Karpas-422 (cell line): ENCODE data around the gene NOTCH1. TPM values are rescaled to one million over a fixed set of nuclear protein-coding genes. Genes with fewer than 3 reads are reported as not detected.

Experiments
- DNase-seq: peaks from one replicate; pipeline ENCODE4 v3.0.0-alpha.2; 2015
- H2AFZ ChIP-seq: fragments of 200-600 bp; sonication (generic); 2 replicates; pipeline ENCODE4 v1.6.1; 2014; ENCODE audit warnings: antibody characterized with exemption, low read length, mixed read lengths
- H3K27ac ChIP-seq: fragments of 200-600 bp; sonication (generic); 2 replicates; pipeline ENCODE4 v1.5.1; 2014; ENCODE audit warnings: mild to moderate bottlenecking, low read length, moderate library complexity
- H3K27me3 ChIP-seq: fragments of 200-600 bp; sonication (generic); 2 replicates; pipeline ENCODE4 v1.6.1; 2014; ENCODE audit warnings: low read length, mixed read lengths
- H3K36me3 ChIP-seq: fragments of 200-600 bp; sonication (generic); 2 replicates; pipeline ENCODE4 v1.6.1; 2014; ENCODE audit warnings: low read length, mixed read lengths; ENCODE audit not compliant: insufficient read depth
- H3K4me1 ChIP-seq: fragments of 200-600 bp; sonication (generic); 2 replicates; pipeline ENCODE4 v1.6.1; 2014; ENCODE audit warnings: mild to moderate bottlenecking, low read length, mixed read lengths
- H3K4me2 ChIP-seq: fragments of 200-600 bp; sonication (generic); 2 replicates; pipeline ENCODE4 v1.6.1; 2014; ENCODE audit warnings: low read length, low read depth, mild to moderate bottlenecking; ENCODE audit not compliant: poor library complexity, severe bottlenecking
- H3K4me3 ChIP-seq: fragments of 200-600 bp; sonication (generic); 2 replicates; pipeline ENCODE4 v1.5.1; 2014; ENCODE audit warnings: mild to moderate bottlenecking, antibody characterized with exemption, low read length, mixed read lengths
- H3K79me2 ChIP-seq: fragments of 200-600 bp; sonication (generic); 2 replicates; pipeline ENCODE4 v1.6.1; 2014; ENCODE audit warnings: mild to moderate bottlenecking, low read length, mixed read lengths
- H3K9ac ChIP-seq: fragments of 200-600 bp; sonication (generic); 2 replicates; pipeline ENCODE4 v1.6.0; 2014; ENCODE audit warnings: low read length
- H3K9me2 ChIP-seq: fragments of 200-600 bp; sonication (generic), shearing (Covaris generic); replicated peaks from 2 replicates; pipeline ENCODE4 v1.6.0; 2014; ENCODE audit warnings: mild to moderate bottlenecking, low read length, moderate library complexity; ENCODE audit not compliant: insufficient read depth
- H3K9me3 ChIP-seq: fragments of 300-700, 200-600 bp; sonication (generic); 2 replicates; pipeline ENCODE4 v1.6.1; 2014; ENCODE audit warnings: low read length, mixed read lengths
- H4K20me1 ChIP-seq: fragments of 200-600 bp; sonication (generic); 2 replicates; pipeline ENCODE4 v1.6.1; 2014; ENCODE audit warnings: mild to moderate bottlenecking, antibody characterized with exemption, low read length, low read depth; ENCODE audit not compliant: insufficient read depth
- total RNA-seq: library from RNA; depleted of rRNA; stranded (reverse); fragments of >200 nt; shearing (Covaris generic); gene quantifications from 2 replicates; pipeline ENCODE4 v1.2.3, GENCODE V29; 2014; ENCODE audit warnings: low replicate concordance

Gene NOTCH1
- total RNA-seq, 1 experiment from 2014 or later, result 15.0 TPM

GRCh38 chr9:136572828-136573625 is 27.2 kb upstream of the NOTCH1 start:
- H4K20me1 ChIP-seq, result no peaks in the 10 kb centered on the region
- no peaks in the 10 kb centered on the region for H3K4me1 ChIP-seq
- H3K9ac ChIP-seq, result no peak overlapping the region
- no peaks in the 10 kb centered on the region for H3K9me2 ChIP-seq
- DNase-seq, result no peak
- no peak overlapping the region for H3K27ac ChIP-seq
- H2AFZ ChIP-seq, result no peak overlapping the region
- no peak overlapping the region for H3K4me2 ChIP-seq
- H3K27me3 ChIP-seq, result no peaks in the 10 kb centered on the region
- H3K79me2 ChIP-seq, result no peaks in the 10 kb centered on the region
- H3K9me3 ChIP-seq, result no peaks in the 10 kb centered on the region
- no peak overlapping the region for H3K4me3 ChIP-seq
- no peaks in the 10 kb centered on the region for H3K36me3 ChIP-seq

- H3K9me2 ChIP-seq, result no peaks in the 10 kb centered on the region
- no peaks in the 10 kb centered on the region for H3K9me3 ChIP-seq
- H3K79me2 ChIP-seq, result no peaks in the 10 kb centered on the region
- no peaks in the 10 kb centered on the region for H3K36me3 ChIP-seq
- no peak overlapping the region for H2AFZ ChIP-seq
- no peak overlapping the region for H3K4me2 ChIP-seq
- H3K27me3 ChIP-seq, result no peaks in the 10 kb centered on the region
- H3K4me1 ChIP-seq, result no peaks in the 10 kb centered on the region
- H3K9ac ChIP-seq, result no peak overlapping the region
- DNase-seq, result no peak
- no peak overlapping the region for H3K4me3 ChIP-seq
- H3K27ac ChIP-seq, result no peak overlapping the region
- no peaks in the 10 kb centered on the region for H4K20me1 ChIP-seq
Observed at GRCh38 chr9:136572003-136572827, 26.4 kb upstream of the NOTCH1 start.

DNA sequence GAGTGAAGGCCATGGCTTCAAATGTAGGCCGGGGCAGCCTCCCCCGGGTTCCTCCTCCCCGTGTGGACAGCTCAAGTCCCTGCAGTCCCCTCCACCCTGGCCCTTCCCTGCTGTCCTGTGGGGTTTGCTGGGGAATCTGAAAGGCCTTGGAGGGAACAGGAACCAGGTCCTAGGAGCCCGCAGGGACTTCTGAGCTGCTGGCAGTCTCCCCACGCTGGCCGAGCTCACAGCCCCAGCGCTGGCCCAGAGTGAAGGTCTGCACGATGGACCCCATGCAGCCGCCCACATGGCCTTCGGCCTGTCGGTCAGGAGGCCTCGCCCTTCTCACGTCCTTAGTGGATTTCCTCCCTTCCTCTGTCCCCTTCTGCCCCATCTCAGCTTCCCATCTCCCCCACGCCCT is 25.7 kb upstream of the NOTCH1 start:
- Histone ChIP-seq H3K9me2 (no peaks in the 10 kb centered on the region), H3K9ac (no peak overlapping the region), H3K9me3 (no peaks in the 10 kb centered on the region), H3K4me3 (no peak overlapping the region), H3K36me3 (no peaks in the 10 kb centered on the region), H3K4me1 (no peaks in the 10 kb centered on the region), H3K27me3 (no peaks in the 10 kb centered on the region), H3K4me2 (no peak overlapping the region), H2AFZ (no peak overlapping the region), H4K20me1 (peaks cover 1% of the 10 kb centered on the region; the same call in 1 of the 2 replicates), H3K79me2 (no peaks in the 10 kb centered on the region), H3K27ac (no peak overlapping the region)
- no peak for DNase-seq

- Histone ChIP-seq H3K36me3 (no peaks in the 10 kb centered on the region), H3K27ac (no peak overlapping the region), H3K27me3 (no peaks in the 10 kb centered on the region), H4K20me1 (peaks cover 2% of the 10 kb centered on the region; the same call in 1 of the 2 replicates), H3K4me1 (no peaks in the 10 kb centered on the region), H3K9ac (no peak overlapping the region), H3K4me2 (no peak overlapping the region), H3K79me2 (no peaks in the 10 kb centered on the region), H2AFZ (no peak overlapping the region), H3K4me3 (no peak overlapping the region), H3K9me2 (no peaks in the 10 kb centered on the region), H3K9me3 (no peaks in the 10 kb centered on the region)
- no peak for DNase-seq
Observed at GRCh38 chr9:136570916-136571315, 25.1 kb upstream of the NOTCH1 start.

- no peaks in the 10 kb centered on the region for H3K9me2 ChIP-seq
- H4K20me1 ChIP-seq, result peaks cover 2% of the 10 kb centered on the region; the same call in 1 of the 2 replicates
- no peaks in the 10 kb centered on the region for H3K36me3 ChIP-seq
- H3K4me3 ChIP-seq, result no peak overlapping the region
- no peaks in the 10 kb centered on the region for H3K9me3 ChIP-seq
- H3K79me2 ChIP-seq, result no peaks in the 10 kb centered on the region
- H2AFZ ChIP-seq, result no peak overlapping the region
- no peak for DNase-seq
- no peak overlapping the region for H3K9ac ChIP-seq
- H3K4me1 ChIP-seq, result no peaks in the 10 kb centered on the region
- no peaks in the 10 kb centered on the region for H3K27me3 ChIP-seq
- H3K27ac ChIP-seq, result no peak overlapping the region
- no peak overlapping the region for H3K4me2 ChIP-seq
Observed at GRCh38 chr9:136570191-136570845, 24.5 kb upstream of the NOTCH1 start.

- Histone ChIP-seq H3K4me2 (no peak overlapping the region), H3K4me3 (no peak overlapping the region), H3K4me1 (no peaks in the 10 kb centered on the region), H3K27me3 (no peaks in the 10 kb centered on the region), H2AFZ (no peak overlapping the region), H3K9ac (no peak overlapping the region), H3K9me3 (no peaks in the 10 kb centered on the region), H3K79me2 (no peaks in the 10 kb centered on the region), H3K27ac (no peak overlapping the region), H3K9me2 (no peaks in the 10 kb centered on the region), H4K20me1 (peaks cover 2% of the 10 kb centered on the region; the same call in 1 of the 2 replicates), H3K36me3 (no peaks in the 10 kb centered on the region)
- no peak for DNase-seq
Observed at GRCh38 chr9:136569526-136570148, 23.8 kb upstream of the NOTCH1 start.

DNA sequence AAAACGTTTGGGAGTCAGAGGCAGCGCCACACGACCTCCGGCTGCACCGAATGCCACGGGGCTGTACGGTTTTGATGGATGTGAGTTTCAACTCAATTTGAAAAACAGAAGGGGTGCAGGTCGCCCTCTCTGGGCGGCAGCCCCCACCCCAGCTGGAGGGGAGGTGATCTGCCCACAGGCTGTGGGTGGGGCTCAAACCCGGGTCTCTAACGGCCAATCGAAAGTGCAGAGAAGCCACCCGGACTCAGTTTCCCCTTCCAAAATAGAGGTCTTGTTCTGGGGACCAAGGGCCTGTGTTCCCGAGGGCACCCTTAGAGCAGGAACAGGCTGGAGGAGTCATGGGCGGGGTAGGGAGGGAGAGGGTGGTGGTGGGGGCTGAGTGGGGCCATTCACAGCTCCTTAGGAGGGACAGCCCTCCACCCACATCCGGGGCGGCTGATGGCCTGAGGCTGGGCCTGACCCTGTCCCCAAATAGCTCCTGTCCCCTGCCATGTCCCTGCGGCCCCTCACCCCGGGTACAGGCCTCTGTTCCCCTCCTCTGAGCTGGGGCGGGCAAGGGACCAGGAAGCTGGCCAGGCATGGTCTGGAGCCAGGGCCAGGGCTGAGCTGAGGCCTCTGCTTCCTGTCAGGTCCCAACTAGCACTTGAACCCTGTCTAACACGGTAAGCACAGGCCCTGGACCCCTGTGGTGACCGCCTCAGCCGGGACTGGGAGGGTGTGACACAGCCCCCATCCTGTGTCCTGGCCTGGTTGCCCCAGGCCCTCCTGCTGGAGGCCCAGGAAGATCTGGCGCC is 22.6 kb upstream of the NOTCH1 start:
- H3K36me3 ChIP-seq, result no peaks in the 10 kb centered on the region
- H4K20me1 ChIP-seq, result peaks cover 2% of the 10 kb centered on the region; the same call in 1 of the 2 replicates
- H3K9me3 ChIP-seq, result no peaks in the 10 kb centered on the region
- no peak for DNase-seq
- no peak overlapping the region for H3K4me3 ChIP-seq
- H3K4me2 ChIP-seq, result no peak overlapping the region
- H3K9ac ChIP-seq, result no peak overlapping the region
- H3K79me2 ChIP-seq, result no peaks in the 10 kb centered on the region
- H3K4me1 ChIP-seq, result no peaks in the 10 kb centered on the region
- H2AFZ ChIP-seq, result no peak overlapping the region
- H3K27ac ChIP-seq, result no peak overlapping the region
- H3K9me2 ChIP-seq, result no peaks in the 10 kb centered on the region
- no peaks in the 10 kb centered on the region for H3K27me3 ChIP-seq
